SK-N-SH (cell line): ENCODE measurements around the gene FAM110A. TPM values are rescaled to one million over a fixed set of nuclear protein-coding genes. Genes with fewer than 3 reads are reported as not detected.

Experiments
- CTCF ChIA-PET: fragments of 300-600, 350-600 bp; formaldehyde crosslinking; extraction: SDS; loops from one replicate; lab custom pipeline; 2021; lab: Yijun Ruan, JAX
- POLR2A ChIA-PET: fragments of 350-600 bp; sonication (Branson Sonifier 250); formaldehyde crosslinking; extraction: SDS; loops from one replicate; lab custom pipeline; 2020; ENCODE audit warnings: antibody characterized with exemption, inconsistent platforms; lab: Yijun Ruan, JAX
- DNase-seq: peaks from one replicate; pipeline ENCODE4 v3.0.0; 2012
- H2AFZ ChIP-seq: fragments of 200-600 bp; sonication (generic); 2 replicates; pipeline ENCODE4 v1.8.1; 2016; ENCODE audit warnings: antibody characterized with exemption, mild to moderate bottlenecking, low read depth
- H3F3A ChIP-seq: fragments of 200-600 bp; sonication (generic); replicated peaks from 2 replicates; pipeline ENCODE3; 2016; ENCODE audit warnings: antibody characterized with exemption, mild to moderate bottlenecking; ENCODE audit not compliant: insufficient read depth
- H3K27ac ChIP-seq, 2 experiments: fragments of 200-500 bp in 1 of 2; fragments of 200-600 bp in 1 of 2; sonication (Bioruptor generic) in 1 of 2; sonication (generic), shearing (Covaris generic) in 1 of 2; 2 replicates each; pipeline versions ENCODE4 v1.5.1 to v1.6.1; 2014 to 2016; ENCODE audit warnings: low read depth in 2 of 2, inconsistent platforms in 1 of 2, low read length in 1 of 2, mild to moderate bottlenecking in 1 of 2, mixed read lengths in 1 of 2
- H3K27me3 ChIP-seq: fragments of 200-600 bp; sonication (generic), shearing (Covaris generic); 2 replicates; pipeline ENCODE4 v1.6.1; 2016; ENCODE audit warnings: mixed run types; ENCODE audit not compliant: insufficient read depth
- H3K36me3 ChIP-seq, 2 experiments: fragments of 200-500 bp in 1 of 2; fragments of 200-600 bp in 1 of 2; sonication (Bioruptor generic) in 1 of 2; sonication (generic) in 1 of 2; replicated peaks in 1 of 2; 2 replicates each; pipeline versions ENCODE3 to v1.5.1; 2014 to 2016; ENCODE audit warnings: low read length in 1 of 2, mild to moderate bottlenecking in 1 of 2; ENCODE audit not compliant: insufficient read depth in 2 of 2, control insufficient read depth in 1 of 2
- H3K4me1 ChIP-seq, 2 experiments: fragments of 200-500 bp in 1 of 2; fragments of 200-600 bp in 1 of 2; sonication (Bioruptor generic) in 1 of 2; sonication (generic), shearing (Covaris generic) in 1 of 2; 2 replicates each; pipeline versions ENCODE4 v1.5.1 to v1.6.1; 2014 to 2016; ENCODE audit warnings: low read depth in 1 of 2, low read length in 1 of 2, mixed run types in 1 of 2; ENCODE audit not compliant: insufficient read depth in 2 of 2, control insufficient read depth in 1 of 2
- H3K4me2 ChIP-seq: fragments of 200-600 bp; sonication (generic), shearing (Covaris generic); 2 replicates; pipeline ENCODE4 v1.6.1; 2017; ENCODE audit warnings: mixed run types
- H3K4me3 ChIP-seq, 2 experiments: fragments of 200-500 bp in 1 of 2; fragments of 200-600 bp in 1 of 2; sonication (Bioruptor generic) in 1 of 2; sonication (generic), shearing (Covaris generic) in 1 of 2; 2 replicates each; pipeline versions ENCODE4 v1.5.1 to v1.8.1; 2014 to 2016; ENCODE audit warnings: low read depth in 2 of 2, inconsistent platforms in 1 of 2, low read length in 1 of 2, mild to moderate bottlenecking in 1 of 2, mixed read lengths in 1 of 2, moderate library complexity in 1 of 2
- H3K79me2 ChIP-seq: fragments of 200-600 bp; sonication (generic); 2 replicates; pipeline ENCODE4 v1.8.1; 2017; ENCODE audit warnings: mild to moderate bottlenecking; ENCODE audit not compliant: insufficient read depth
- H3K9ac ChIP-seq: fragments of 200-600 bp; sonication (generic); 2 replicates; pipeline ENCODE4 v1.6.1; 2017; ENCODE audit warnings: mixed run types
- H3K9me2 ChIP-seq: fragments of 200-600 bp; sonication (generic); 2 replicates; pipeline ENCODE4 v1.6.1; 2017; ENCODE audit warnings: mixed run types
- H3K9me3 ChIP-seq: fragments of 200-600 bp; sonication (generic); 2 replicates; pipeline ENCODE4 v1.6.1; 2017; ENCODE audit warnings: mixed run types, mild to moderate bottlenecking, moderate library complexity
- H4K20me1 ChIP-seq: fragments of 200-600 bp; sonication (generic); 2 replicates; pipeline ENCODE4 v1.6.1; 2017; ENCODE audit warnings: mild to moderate bottlenecking, mixed run types; ENCODE audit not compliant: insufficient read depth
- EP300 ChIP-seq, 2 experiments: IDR thresholded peaks; 2 replicates each; pipeline versions ENCODE4 v1.4.0 to v1.6.1; 2012; ENCODE audit warnings: borderline replicate concordance in 1 of 2, low read depth in 1 of 2, low read length in 1 of 2
- EZH2phosphoT487 ChIP-seq: fragments of 200-600 bp; sonication (generic); IDR thresholded peaks from 2 replicates; pipeline ENCODE4 v1.6.1; 2017; ENCODE audit warnings: low read depth, mixed run types, mild to moderate bottlenecking, antibody characterized with exemption, moderate library complexity, borderline replicate concordance
- FOSL2 ChIP-seq: IDR thresholded peaks from 2 replicates; pipeline ENCODE4 v1.4.0; 2012; ENCODE audit warnings: low read depth, mild to moderate bottlenecking, moderate library complexity, borderline replicate concordance
- FOXJ3 ChIP-seq: sonication (generic); formaldehyde crosslinking; IDR thresholded peaks from 2 replicates; pipeline ENCODE4 v1.5.1; 2020; ENCODE audit warnings: mild to moderate bottlenecking, missing genetic modification reagents
- FOXM1 ChIP-seq: IDR thresholded peaks from 2 replicates; pipeline ENCODE4 v1.4.0; 2012; ENCODE audit warnings: low read depth, mild to moderate bottlenecking
- GABPA ChIP-seq: IDR thresholded peaks from 2 replicates; pipeline ENCODE4 v1.4.0; 2012; ENCODE audit warnings: low read depth, mild to moderate bottlenecking
- MXI1 ChIP-seq: IDR thresholded peaks from 2 replicates; pipeline ENCODE4 v1.6.1; 2012; ENCODE audit warnings: mild to moderate bottlenecking, low read depth, low read length, improper control_type of control experiment
- POLR2AphosphoS5 ChIP-seq: IDR thresholded peaks from 2 replicates; pipeline ENCODE4 v1.6.1; 2012; ENCODE audit warnings: low read depth, low read length
- RCOR1 ChIP-seq: fragments of 150-350 bp; IDR thresholded peaks from 2 replicates; pipeline ENCODE4 v1.6.1; 2017; ENCODE audit warnings: antibody characterized with exemption, low read length
- RFX5 ChIP-seq: IDR thresholded peaks from 2 replicates; pipeline ENCODE4 v1.6.1; 2012; ENCODE audit warnings: mild to moderate bottlenecking, improper control_type of control experiment, low read length
- SIN3A ChIP-seq: IDR thresholded peaks from 2 replicates; pipeline ENCODE4 v1.6.1; 2012; ENCODE audit warnings: low read depth, mild to moderate bottlenecking, low read length, moderate library complexity, borderline replicate concordance
- TEAD4 ChIP-seq: IDR thresholded peaks from 2 replicates; pipeline ENCODE4 v1.4.0; 2012; ENCODE audit warnings: mild to moderate bottlenecking, borderline replicate concordance; ENCODE audit not compliant: insufficient read depth
- YY1 ChIP-seq: IDR thresholded peaks from 2 replicates; pipeline ENCODE4 v1.4.0; 2012; ENCODE audit warnings: low read depth, mild to moderate bottlenecking
- WGBS: methylation state at CpG from one replicate; pipeline ENCODE4 v1.1.6; 2017; ENCODE audit warnings: low lambda C conversion rate; 5-methylcytosine and 5-hydroxymethylcytosine counted together
- polyA plus RNA-seq, 3 experiments: library from polyadenylated mRNA; depleted of rRNA; stranded (reverse); fragments of >200 nt; gene quantifications; 2 replicates each; pipeline ENCODE4 v1.2.3, GENCODE V29; 2012
- TF ChIP-seq, protein P1 (sequence below): fragments of 200-600 bp; sonication (generic); IDR thresholded peaks from 2 replicates; pipeline ENCODE4 v1.6.1; 2017; ENCODE audit warnings: antibody characterized with exemption, mild to moderate bottlenecking, moderate library complexity
- TF ChIP-seq, protein P2 (sequence below): IDR thresholded peaks from 2 replicates; pipeline ENCODE4 v1.4.0; 2012; ENCODE audit warnings: low read depth, borderline replicate concordance
- TF ChIP-seq, protein P3 (sequence below): fragments of 150-350 bp; IDR thresholded peaks from 2 replicates; pipeline ENCODE4 v1.6.1; 2017; ENCODE audit warnings: antibody characterized with exemption, low read length, low read depth, borderline replicate concordance
- TF ChIP-seq, protein P4 (sequence below): IDR thresholded peaks from 2 replicates; pipeline ENCODE4 v1.4.0; 2012; ENCODE audit warnings: low read depth
- TF ChIP-seq, protein P5 (sequence below): IDR thresholded peaks from 2 replicates; pipeline ENCODE4 v1.4.0; 2012; ENCODE audit warnings: low read depth, borderline replicate concordance

Gene FAM110A
- polyA plus RNA-seq, 1 of the 3 experiments (the other 2 are of a cell fraction): 3.8 TPM

DNA sequence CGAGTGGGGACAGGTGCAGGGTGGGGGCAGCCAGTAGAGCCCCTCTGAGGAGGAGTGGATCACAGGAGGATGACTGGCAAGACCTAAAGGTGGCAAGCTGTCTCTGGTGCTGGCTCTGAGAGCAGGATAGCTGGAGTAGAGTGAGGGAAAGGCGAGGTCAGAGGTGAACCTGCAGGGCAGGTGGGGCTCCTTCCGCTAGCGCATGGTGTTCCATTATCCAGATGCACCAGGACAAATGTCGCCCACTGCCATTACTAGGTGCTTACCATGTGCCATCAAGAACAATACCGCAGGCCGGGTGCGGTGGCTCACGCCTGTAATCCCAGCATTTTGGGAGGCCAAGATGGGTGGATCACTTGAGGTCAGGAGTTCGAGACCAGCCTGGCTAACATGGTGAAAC is 18.3 kb upstream of the FAM110A start:
- Histone ChIP-seq H3K79me2 (no peaks in the 10 kb centered on the region), H3K9me3 (no peaks in the 10 kb centered on the region), H3K9ac (no peak overlapping the region), H4K20me1 (no peaks in the 10 kb centered on the region), H3K36me3 (no peaks in the 10 kb centered on the region), H2AFZ (no peak overlapping the region), H3K9me2 (no peaks in the 10 kb centered on the region), H3K4me1 (no peaks in the 10 kb centered on the region), H3K4me2 (no peak overlapping the region), H3K27ac (no peak overlapping the region), H3K4me3 (no peak overlapping the region), H3K27me3 (no peaks in the 10 kb centered on the region), H3F3A (no peaks in the 10 kb centered on the region)
- ChIA-PET POLR2A (no interaction called here), CTCF (interaction anchor here (0.6 to 7.2 kb wide), 37 partner anchors 9 to 398 kb away, joined by 3 to 267 read pairs (median 5); partner anchors contain the start of gene FAM110A)
- TF ChIP-seq RCOR1 (no peak), RFX5 (no peak), EP300 (IDR thresholded peaks at IDR 0.05; ENCODE audit: borderline replicate concordance in 1 of 2, low read depth in 1 of 2, low read length in 1 of 2) (no peak), YY1 (no peak), MXI1 (no peak), POLR2AphosphoS5 (no peak), EZH2phosphoT487 (no peak), SIN3A (no peak), TEAD4 (no peak), FOSL2 (no peak), FOXJ3 (no peak), FOXM1 (no peak), GABPA (no peak)
- TF ChIP-seq, protein P1, sequence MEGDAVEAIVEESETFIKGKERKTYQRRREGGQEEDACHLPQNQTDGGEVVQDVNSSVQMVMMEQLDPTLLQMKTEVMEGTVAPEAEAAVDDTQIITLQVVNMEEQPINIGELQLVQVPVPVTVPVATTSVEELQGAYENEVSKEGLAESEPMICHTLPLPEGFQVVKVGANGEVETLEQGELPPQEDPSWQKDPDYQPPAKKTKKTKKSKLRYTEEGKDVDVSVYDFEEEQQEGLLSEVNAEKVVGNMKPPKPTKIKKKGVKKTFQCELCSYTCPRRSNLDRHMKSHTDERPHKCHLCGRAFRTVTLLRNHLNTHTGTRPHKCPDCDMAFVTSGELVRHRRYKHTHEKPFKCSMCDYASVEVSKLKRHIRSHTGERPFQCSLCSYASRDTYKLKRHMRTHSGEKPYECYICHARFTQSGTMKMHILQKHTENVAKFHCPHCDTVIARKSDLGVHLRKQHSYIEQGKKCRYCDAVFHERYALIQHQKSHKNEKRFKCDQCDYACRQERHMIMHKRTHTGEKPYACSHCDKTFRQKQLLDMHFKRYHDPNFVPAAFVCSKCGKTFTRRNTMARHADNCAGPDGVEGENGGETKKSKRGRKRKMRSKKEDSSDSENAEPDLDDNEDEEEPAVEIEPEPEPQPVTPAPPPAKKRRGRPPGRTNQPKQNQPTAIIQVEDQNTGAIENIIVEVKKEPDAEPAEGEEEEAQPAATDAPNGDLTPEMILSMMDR: no peak
- TF ChIP-seq, protein P2, sequence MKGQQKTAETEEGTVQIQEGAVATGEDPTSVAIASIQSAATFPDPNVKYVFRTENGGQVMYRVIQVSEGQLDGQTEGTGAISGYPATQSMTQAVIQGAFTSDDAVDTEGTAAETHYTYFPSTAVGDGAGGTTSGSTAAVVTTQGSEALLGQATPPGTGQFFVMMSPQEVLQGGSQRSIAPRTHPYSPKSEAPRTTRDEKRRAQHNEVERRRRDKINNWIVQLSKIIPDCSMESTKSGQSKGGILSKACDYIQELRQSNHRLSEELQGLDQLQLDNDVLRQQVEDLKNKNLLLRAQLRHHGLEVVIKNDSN: no peak
- TF ChIP-seq, protein P3, sequence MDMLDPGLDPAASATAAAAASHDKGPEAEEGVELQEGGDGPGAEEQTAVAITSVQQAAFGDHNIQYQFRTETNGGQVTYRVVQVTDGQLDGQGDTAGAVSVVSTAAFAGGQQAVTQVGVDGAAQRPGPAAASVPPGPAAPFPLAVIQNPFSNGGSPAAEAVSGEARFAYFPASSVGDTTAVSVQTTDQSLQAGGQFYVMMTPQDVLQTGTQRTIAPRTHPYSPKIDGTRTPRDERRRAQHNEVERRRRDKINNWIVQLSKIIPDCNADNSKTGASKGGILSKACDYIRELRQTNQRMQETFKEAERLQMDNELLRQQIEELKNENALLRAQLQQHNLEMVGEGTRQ: no peak
- TF ChIP-seq, protein P4, sequence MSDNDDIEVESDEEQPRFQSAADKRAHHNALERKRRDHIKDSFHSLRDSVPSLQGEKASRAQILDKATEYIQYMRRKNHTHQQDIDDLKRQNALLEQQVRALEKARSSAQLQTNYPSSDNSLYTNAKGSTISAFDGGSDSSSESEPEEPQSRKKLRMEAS: no peak
- TF ChIP-seq, protein P5, sequence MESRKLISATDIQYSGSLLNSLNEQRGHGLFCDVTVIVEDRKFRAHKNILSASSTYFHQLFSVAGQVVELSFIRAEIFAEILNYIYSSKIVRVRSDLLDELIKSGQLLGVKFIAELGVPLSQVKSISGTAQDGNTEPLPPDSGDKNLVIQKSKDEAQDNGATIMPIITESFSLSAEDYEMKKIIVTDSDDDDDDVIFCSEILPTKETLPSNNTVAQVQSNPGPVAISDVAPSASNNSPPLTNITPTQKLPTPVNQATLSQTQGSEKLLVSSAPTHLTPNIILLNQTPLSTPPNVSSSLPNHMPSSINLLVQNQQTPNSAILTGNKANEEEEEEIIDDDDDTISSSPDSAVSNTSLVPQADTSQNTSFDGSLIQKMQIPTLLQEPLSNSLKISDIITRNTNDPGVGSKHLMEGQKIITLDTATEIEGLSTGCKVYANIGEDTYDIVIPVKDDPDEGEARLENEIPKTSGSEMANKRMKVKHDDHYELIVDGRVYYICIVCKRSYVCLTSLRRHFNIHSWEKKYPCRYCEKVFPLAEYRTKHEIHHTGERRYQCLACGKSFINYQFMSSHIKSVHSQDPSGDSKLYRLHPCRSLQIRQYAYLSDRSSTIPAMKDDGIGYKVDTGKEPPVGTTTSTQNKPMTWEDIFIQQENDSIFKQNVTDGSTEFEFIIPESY: no peak
- 40% methylated on average over 10 of the region's 10 CpGs for WGBS
- DNase-seq: no peak
